CD4-positive, alpha-beta T cell treated with Interleukin-12 subunit alpha and Interleukin-12 subunit beta, for 1 hour (primary cell): ENCODE measurements around the gene DPH3.

Experiments
- DNase-seq: peaks from one replicate; pipeline ENCODE4 v3.0.0-alpha.2; 2020

The DPH3 gene

GRCh38 chr3:16227566-16227965 lies 37.2 kb downstream of the DPH3 start:
- no peak for DNase-seq

DNA sequence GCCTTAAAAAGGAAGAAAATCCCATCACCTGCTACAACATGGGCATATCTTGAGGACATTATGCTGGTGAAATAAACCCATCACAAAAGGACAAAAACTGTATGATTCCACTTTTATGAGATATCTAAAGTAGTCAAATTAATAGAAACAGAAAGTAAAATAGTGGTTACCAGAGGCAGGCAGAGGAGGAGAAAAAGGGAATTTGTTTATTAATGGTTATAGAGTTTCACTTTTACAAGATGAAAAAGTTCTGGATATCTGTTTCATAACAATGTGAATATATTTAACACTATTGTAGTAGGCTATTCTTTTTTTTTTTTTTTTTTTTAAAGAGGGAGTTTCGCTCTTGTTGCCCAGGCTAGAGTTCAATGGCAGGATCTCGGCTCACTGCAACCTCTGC lies 40.4 kb downstream of the DPH3 start:
- no peak for DNase-seq

DNA sequence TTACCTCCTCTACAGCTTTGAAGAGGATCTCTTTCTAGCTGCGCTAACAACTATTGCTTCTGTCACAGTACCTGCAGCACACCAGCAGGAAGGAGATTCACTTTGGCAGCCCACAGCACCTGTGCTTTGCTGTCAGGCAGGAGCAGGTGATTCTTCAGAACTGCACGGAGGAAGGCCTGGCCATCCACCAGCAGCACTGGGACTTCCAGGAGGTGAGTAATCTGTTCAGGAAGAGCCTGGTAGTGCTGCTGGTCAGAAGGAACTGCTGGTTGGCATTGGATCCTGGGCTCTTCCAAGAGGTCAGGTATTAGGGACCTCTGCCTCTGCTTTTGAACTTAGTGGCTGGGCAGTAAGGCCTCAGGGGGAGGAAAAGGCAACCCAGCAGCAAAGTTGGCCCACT lies 42.2 kb downstream of the DPH3 start:
- no peak for DNase-seq

DNA sequence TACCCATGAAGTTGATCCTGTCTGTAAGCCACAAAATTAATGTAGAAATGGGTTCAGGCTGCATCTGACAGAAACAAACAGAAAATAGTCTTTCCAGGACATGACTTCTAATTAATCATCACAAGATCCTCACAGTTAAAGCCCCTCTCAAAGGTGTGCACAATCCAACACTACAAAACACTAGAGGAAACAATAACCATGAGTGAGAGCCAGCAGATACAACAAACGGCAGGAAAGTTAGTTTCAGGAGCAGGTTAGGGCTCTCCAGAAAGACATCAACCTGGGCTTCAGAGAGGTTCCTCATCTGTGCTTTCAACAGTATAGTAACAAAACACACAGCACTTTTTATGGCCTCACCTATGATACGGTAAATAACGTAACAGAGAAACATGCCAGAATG lies 42.8 kb downstream of the DPH3 start:
- DNase-seq, result no peak

DNA sequence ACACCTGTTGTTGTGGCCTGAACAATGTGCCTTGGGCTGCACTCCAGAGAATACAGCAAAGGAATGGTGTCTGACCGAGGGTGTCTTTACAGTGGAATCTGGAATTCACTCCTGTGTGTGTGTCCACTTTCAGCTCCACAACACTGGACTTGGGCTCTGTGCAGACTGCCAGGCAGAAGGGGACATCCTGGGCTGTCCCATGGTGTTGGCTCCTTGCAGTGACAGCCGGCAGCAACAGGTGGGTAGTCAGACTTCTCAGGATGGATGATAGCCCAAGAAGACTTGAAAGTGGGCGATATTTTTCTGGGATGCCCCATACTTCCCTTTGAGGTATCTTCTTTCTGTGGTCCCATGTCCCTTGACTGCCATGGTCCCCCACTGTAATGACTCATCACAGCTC lies 45.0 kb downstream of the DPH3 start:
- DNase-seq, result no peak

- no peak for DNase-seq
Measured at GRCh38 chr3:16216373-16216935, 48.3 kb downstream of the DPH3 start.

- no peak for DNase-seq
Measured at GRCh38 chr3:16214366-16214765, 50.4 kb downstream of the DPH3 start.

- DNase-seq, result no peak
Measured at GRCh38 chr3:16211176-16211904, 53.4 kb downstream of the DPH3 start.
